HCT116 (cell line): Measurements from ENCODE around the gene ZNF579. TPM values are rescaled to one million over a fixed set of nuclear protein-coding genes. Genes with fewer than 3 reads are reported as not detected.

ENCODE experiments used
- ATAC-seq: fragments of 200-7000 bp; cut with Tn5 transposase; 2 replicates; pipeline ENCODE4 v1.9.1; 2020; ENCODE audit warnings: mild to moderate bottlenecking, moderate library complexity
- BruUV-seq: library from RNA; stranded (reverse); fragments of 400-500 nt; replicated peaks from 2 replicates; lab custom pipeline; 2021; lab: Mats Ljungman, UMichigan
- CTCF ChIA-PET: fragments of 300-600 bp; sonication (Branson Sonifier 250); formaldehyde crosslinking; loops from one replicate; lab custom pipeline; 2021; ENCODE audit warnings: antibody characterized with exemption; lab: Charles Lee
- POLR2A ChIA-PET: fragments of 300-600, 350-600 bp; sonication (Branson Sonifier 250); formaldehyde crosslinking; loops from one replicate; lab custom pipeline; 2021; ENCODE audit warnings: antibody characterized with exemption; lab: Charles Lee
- RAD21 ChIA-PET, 2 experiments: fragments of 300-600 bp; sonication (Branson Sonifier 250); formaldehyde crosslinking; loops; one replicate each; lab custom pipeline; 2023; ENCODE audit warnings: low total read pairs in 2 of 2; ENCODE audit not compliant: uncharacterized antibody in 2 of 2, unreplicated experiment in 2 of 2, low non-redundant PET in 1 of 2; lab: Charles Lee
- DNase-seq: peaks from one replicate; pipeline ENCODE4 v3.0.0-alpha.2; 2010; ENCODE audit warnings: low read depth, low spot score
- H2AFZ ChIP-seq: fragments of 200-600 bp; shearing (Covaris generic), sonication (generic); 2 replicates; pipeline ENCODE4 v1.6.1; 2017; ENCODE audit warnings: low read depth, mixed run types, mixed read lengths, antibody characterized with exemption, low read length; ENCODE audit not compliant: poor library complexity, severe bottlenecking
- H3K27ac ChIP-seq: 2 replicates; pipeline ENCODE4 v1.5.1; 2012; ENCODE audit warnings: low read depth, low read length
- H3K27me3 ChIP-seq: fragments of 200-600 bp; sonication (generic); 2 replicates; pipeline ENCODE4 v1.6.1; 2016; ENCODE audit warnings: mixed run types, low read length, mixed read lengths; ENCODE audit not compliant: insufficient read depth
- H3K36me3 ChIP-seq, 2 experiments: fragments of 200-500 bp in 1 of 2; fragments of 200-600 bp in 1 of 2; sonication (Bioruptor generic) in 1 of 2; sonication (generic) in 1 of 2; 2 replicates each; pipeline versions ENCODE4 v1.5.1 to v1.6.1; 2014 to 2016; ENCODE audit warnings: low read length in 2 of 2, inconsistent platforms in 1 of 2, mixed read lengths in 1 of 2, mixed run types in 1 of 2; ENCODE audit not compliant: insufficient read depth in 2 of 2, control insufficient read depth in 1 of 2
- H3K4me1 ChIP-seq, 2 experiments: fragments of 200-600 bp in 1 of 2; sonication (generic) in 1 of 2; 2 replicates each; pipeline versions ENCODE4 v1.5.1 to v1.6.1; 2012 to 2017; ENCODE audit warnings: low read length in 2 of 2, inconsistent platforms in 1 of 2, mild to moderate bottlenecking in 1 of 2, mixed read lengths in 1 of 2, mixed run types in 1 of 2, moderate library complexity in 1 of 2; ENCODE audit not compliant: insufficient read depth in 2 of 2, control insufficient read depth in 1 of 2
- H3K4me2 ChIP-seq: fragments of 200-600 bp; sonication (generic); 2 replicates; pipeline ENCODE4 v1.6.1; 2017; ENCODE audit warnings: mixed run types, low read length, mixed read lengths
- H3K4me3 ChIP-seq, 2 experiments: fragments of 200-600 bp in 1 of 2; sonication (generic) in 1 of 2; replicated peaks in 1 of 2; 2 replicates each; pipeline ENCODE4 v1.5.1; 2011 to 2016; ENCODE audit warnings: low read length in 2 of 2, control low read depth in 1 of 2, low read depth in 1 of 2, mild to moderate bottlenecking in 1 of 2, mixed read lengths in 1 of 2, mixed run types in 1 of 2
- H3K79me2 ChIP-seq: fragments of 200-600 bp; sonication (generic); 2 replicates; pipeline ENCODE4 v1.6.1; 2017; ENCODE audit warnings: mild to moderate bottlenecking, mixed run types, low read length, moderate library complexity, mixed read lengths; ENCODE audit not compliant: insufficient read depth
- H3K9ac ChIP-seq: fragments of 200-600 bp; sonication (generic); 2 replicates; pipeline ENCODE4 v1.6.1; 2016; ENCODE audit warnings: low read length, mixed read lengths
- H3K9me2 ChIP-seq: fragments of 200-600 bp; sonication (generic), shearing (Covaris generic); 2 replicates; pipeline ENCODE4 v1.6.1; 2017; ENCODE audit warnings: mixed run types, mild to moderate bottlenecking, moderate library complexity; ENCODE audit not compliant: insufficient read depth
- H3K9me3 ChIP-seq, 2 experiments: fragments of 200-500 bp in 1 of 2; fragments of 200-600 bp in 1 of 2; sonication (Bioruptor generic) in 1 of 2; sonication (generic) in 1 of 2; 2 replicates each; pipeline ENCODE4 v1.6.1; 2014 to 2017; ENCODE audit warnings: low read length in 2 of 2, mixed read lengths in 2 of 2, inconsistent platforms in 1 of 2, low read depth in 1 of 2, mild to moderate bottlenecking in 1 of 2, mixed run types in 1 of 2, moderate library complexity in 1 of 2; ENCODE audit not compliant: control insufficient read depth in 1 of 2, insufficient read depth in 1 of 2
- H4K20me1 ChIP-seq: fragments of 200-600 bp; sonication (generic), shearing (Covaris generic); 2 replicates; pipeline ENCODE4 v1.6.1; 2017; ENCODE audit warnings: mixed run types, mild to moderate bottlenecking, moderate library complexity; ENCODE audit not compliant: insufficient read depth
- ATF3 ChIP-seq: IDR thresholded peaks from 2 replicates; pipeline ENCODE4 v1.6.1; 2012
- CEBPB ChIP-seq: IDR thresholded peaks from 2 replicates; pipeline ENCODE4 v1.6.1; 2012; ENCODE audit warnings: low read depth
- EGR1 ChIP-seq: IDR thresholded peaks from 2 replicates; pipeline ENCODE4 v1.6.1; 2012; ENCODE audit warnings: low read depth
- ELF1 ChIP-seq: IDR thresholded peaks from 2 replicates; pipeline ENCODE4 v1.6.1; 2012; ENCODE audit warnings: low read depth, borderline replicate concordance
- EZH2 ChIP-seq: fragments of 200-600 bp; sonication (generic); IDR thresholded peaks from 2 replicates; pipeline ENCODE4 v1.6.1; 2017; ENCODE audit warnings: antibody characterized with exemption, mixed run types
- EZH2phosphoT487 ChIP-seq: fragments of 200-600 bp; IDR thresholded peaks from 2 replicates; pipeline ENCODE4 v1.6.1; 2018; ENCODE audit warnings: antibody characterized with exemption, borderline replicate concordance
- FOSL1 ChIP-seq: IDR thresholded peaks from 2 replicates; pipeline ENCODE4 v1.6.1; 2012; ENCODE audit warnings: low read depth
- JUND ChIP-seq: IDR thresholded peaks from 2 replicates; pipeline ENCODE4 v1.6.1; 2012
- MAX ChIP-seq: IDR thresholded peaks from 2 replicates; pipeline ENCODE4 v1.6.1; 2012
- POLR2A ChIP-seq: IDR thresholded peaks from 2 replicates; pipeline ENCODE4 v1.7.0; 2011; ENCODE audit warnings: borderline replicate concordance; ENCODE audit not compliant: insufficient read depth, insufficient read length; ENCODE audit errors: extremely low read depth
- RAD21 ChIP-seq: IDR thresholded peaks from 2 replicates; pipeline ENCODE4 v1.6.1; 2012; ENCODE audit warnings: low read depth, mild to moderate bottlenecking
- SIN3A ChIP-seq: IDR thresholded peaks from 2 replicates; pipeline ENCODE4 v1.6.1; 2012; ENCODE audit warnings: low read depth
- TCF7L2 ChIP-seq: IDR thresholded peaks from 2 replicates; pipeline ENCODE4 v1.7.0; 2011; ENCODE audit warnings: borderline replicate concordance, inconsistent platforms; ENCODE audit not compliant: insufficient read depth, insufficient read length; ENCODE audit errors: extremely low read depth
- ZBTB33 ChIP-seq: IDR thresholded peaks from 2 replicates; pipeline ENCODE4 v1.6.1; 2011; ENCODE audit warnings: mild to moderate bottlenecking, low read length, moderate library complexity; ENCODE audit not compliant: insufficient replicate concordance; ENCODE audit errors: extremely low read depth
- ZFX ChIP-seq: fragments of 450-650 bp; IDR thresholded peaks from 2 replicates; pipeline ENCODE4 v1.6.1; 2017
- ZNF274 ChIP-seq: fragments of 200-500 bp; sonication (Bioruptor generic); IDR thresholded peaks from 2 replicates; pipeline ENCODE4 v1.6.1; 2014; ENCODE audit warnings: mild to moderate bottlenecking, low read depth, low read length, inconsistent platforms
- intact Hi-C: fragments of 100-400 bp; cut with micrococcal nuclease; formaldehyde crosslinking; loops from 2 replicates; pipeline ENCODE4 v1.10.0; 2022
- total RNA-seq: library from RNA; stranded (reverse); gene quantifications from one replicate; pipeline ENCODE4 v1.2.1, GENCODE V29; 2021; ENCODE audit not compliant: unreplicated experiment

The ZNF579 gene
- total RNA-seq, 1 experiment from 2014 or later: 24.1 TPM

DNA sequence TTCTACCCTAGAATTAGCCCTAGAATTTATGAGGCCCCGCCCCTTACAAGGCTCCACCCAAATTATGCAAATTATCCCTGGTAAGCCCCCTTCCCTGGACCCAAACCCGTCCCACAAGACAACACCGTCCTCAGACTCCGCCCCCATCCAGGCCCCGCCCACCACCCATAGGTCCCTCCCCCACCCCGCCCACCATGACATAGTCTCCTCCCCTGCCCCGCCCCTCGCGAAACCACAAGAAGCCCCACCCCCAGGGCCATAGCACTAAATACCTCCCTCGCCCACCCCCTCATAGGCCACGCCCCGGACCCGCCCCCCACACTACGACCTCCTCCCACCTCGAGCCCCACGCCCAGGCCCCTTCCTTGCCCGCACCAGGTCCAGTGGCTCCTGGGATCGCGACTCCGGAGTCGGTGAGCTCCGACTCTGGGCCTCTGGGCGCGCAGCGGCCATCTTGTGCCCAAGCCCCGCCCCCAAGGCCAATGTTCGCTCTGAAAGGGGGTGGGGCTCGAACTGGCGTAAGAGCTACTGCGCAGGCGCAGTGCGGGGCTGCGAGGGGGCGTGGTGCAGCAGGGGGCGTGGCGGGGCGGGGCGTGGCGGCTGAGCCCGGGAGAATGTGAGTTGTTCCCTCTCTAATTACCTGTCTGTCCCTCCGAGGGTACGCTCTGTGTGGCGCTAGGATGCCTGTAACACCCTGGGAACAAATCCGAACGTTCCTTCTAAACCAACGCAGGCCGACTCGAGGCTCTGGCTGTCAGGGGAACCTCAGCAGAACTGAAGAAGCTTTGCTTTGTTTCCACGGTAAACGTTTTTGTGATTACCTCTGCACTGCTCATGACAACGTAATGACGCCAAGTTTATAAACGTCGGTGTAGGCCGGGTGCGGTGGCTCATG lies 43.7 kb upstream of the ZNF579 start, which contains the start of gene ZNF784 (continued):
- no peak; the same call in 1 of the 2 replicates for TF ChIP-seq MAX
- TF ChIP-seq JUND: no peak
- no peak for TF ChIP-seq ELF1
- TF ChIP-seq EZH2: no peak
- TF ChIP-seq ZNF274: no peak
- TF ChIP-seq RAD21: no peak

DNA sequence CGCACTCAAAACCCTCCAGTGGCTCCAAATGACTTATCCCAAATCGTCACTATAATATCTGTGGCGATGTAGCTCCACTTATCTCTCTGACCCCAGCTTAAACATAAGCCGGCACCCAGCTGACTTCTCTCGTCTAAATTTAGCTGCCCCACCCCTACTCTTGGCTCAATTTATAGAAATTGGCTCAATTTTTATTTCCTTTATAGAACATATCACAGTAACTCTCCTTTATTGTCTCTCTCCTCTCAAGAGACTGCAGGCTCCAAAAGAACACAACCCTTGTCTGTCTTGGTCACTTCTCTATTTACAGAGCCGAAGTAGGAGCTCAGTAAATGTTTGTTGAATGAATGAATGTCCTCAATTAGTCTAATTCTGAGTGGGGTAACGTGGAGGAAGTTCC lies 42.9 kb upstream of the ZNF579 start:
- ChIA-PET RAD21 (no interaction called here), POLR2A (interaction anchor here (0.8 to 1.3 kb wide), 2 partner anchors 19 to 139 kb away, joined by 3 to 10 read pairs; partner anchors contain the start of genes NAT14 and ZNF865), CTCF (interaction anchor here (1.2 kb wide), 1 partner anchor 48 kb away, joined by 6 read pairs; no protein-coding TSS in a partner anchor)
- peak overlapping the region; percentile 12 to 45; a peak in 3 of 4 replicates for H3K4me3 ChIP-seq
- no peak overlapping the region for H3K9ac ChIP-seq
- ATAC-seq (no peak), DNase-seq (no peak)
- TF ChIP-seq JUND (no peak), SIN3A (no peak), ATF3 (no peak), CEBPB (no peak), EGR1 (no peak), FOSL1 (no peak), TCF7L2 (no peak), ZFX (no peak), ELF1 (no peak), EZH2phosphoT487 (no peak), ZBTB33 (no peak), POLR2A (no peak)
- no peaks in the 10 kb centered on the region for H3K9me2 ChIP-seq
- TSS peak; percentile 47 for BruUV-seq
- H3K27ac ChIP-seq: no peak overlapping the region
- no peak overlapping the region for H2AFZ ChIP-seq
- no peaks in the 10 kb centered on the region for H3K9me3 ChIP-seq
- no peaks in the 10 kb centered on the region for H3K27me3 ChIP-seq
- no peaks in the 10 kb centered on the region for H3K36me3 ChIP-seq
- intact Hi-C loops: no loop called here
- H3K4me1 ChIP-seq: peaks cover 8 to 14% of the 10 kb centered on the region in 2 experiments; a peak in 3 of 4 replicates
- H3K4me2 ChIP-seq: peak overlapping the region; percentile 65
- no peaks in the 10 kb centered on the region for H3K79me2 ChIP-seq
- H4K20me1 ChIP-seq: no peaks in the 10 kb centered on the region
